ENCODE results near the gene ALKBH4.

Gene ALKBH4

GRCh38 chr7:102439963-102440795, 24.5 kb downstream of the ALKBH4 start:
- no peaks in the 10 kb centered on the region for H3K9me3 ChIP-seq (ENCODE audit: control insufficient read depth in 1 of 2, low read length in 2 of 2)
- H3K9ac ChIP-seq (ENCODE audit: low read depth in 1 of 2, low read length in 2 of 2): no peak overlapping the region
- H3K27me3 ChIP-seq (ENCODE audit: control insufficient read depth in 1 of 2, insufficient read depth in 2 of 2, low read length in 2 of 2): no peaks in the 10 kb centered on the region
- H3K27ac ChIP-seq (ENCODE audit: low read depth, low read length): no peak overlapping the region
- H3K4me3 ChIP-seq (ENCODE audit: low read depth in 1 of 2, low read length in 2 of 2): no peak overlapping the region
- peaks cover 0 to 5% of the 10 kb centered on the region in 2 donors for H3K36me3 ChIP-seq (ENCODE audit: control insufficient read depth in 1 of 2, insufficient read depth in 2 of 2, low read length in 2 of 2)
- H3K4me1 ChIP-seq (ENCODE audit: control insufficient read depth in 1 of 2, insufficient read depth in 2 of 2, low read length in 2 of 2): peaks cover 0 to 11% of the 10 kb centered on the region in 2 donors

- Histone ChIP-seq H3K4me3 (ENCODE audit: low read depth in 1 of 2, low read length in 2 of 2) (no peak overlapping the region), H3K36me3 (ENCODE audit: control insufficient read depth in 1 of 2, insufficient read depth in 2 of 2, low read length in 2 of 2) (peaks cover 0 to 5% of the 10 kb centered on the region in 2 donors), H3K9me3 (ENCODE audit: control insufficient read depth in 1 of 2, low read length in 2 of 2) (no peaks in the 10 kb centered on the region), H3K9ac (ENCODE audit: low read depth in 1 of 2, low read length in 2 of 2) (no peak overlapping the region), H3K27me3 (ENCODE audit: control insufficient read depth in 1 of 2, insufficient read depth in 2 of 2, low read length in 2 of 2) (peaks cover 0 to 6% of the 10 kb centered on the region in 2 donors), H3K27ac (ENCODE audit: low read depth, low read length) (no peak overlapping the region), H3K4me1 (ENCODE audit: control insufficient read depth in 1 of 2, insufficient read depth in 2 of 2, low read length in 2 of 2) (peaks cover 10 to 24% of the 10 kb centered on the region in 2 donors)
Observed at GRCh38 chr7:102436118-102436517, 28.5 kb downstream of the ALKBH4 start.

GRCh38 chr7:102434039-102434486, 30.6 kb downstream of the ALKBH4 start:
- Histone ChIP-seq H3K36me3 (ENCODE audit: control insufficient read depth in 1 of 2, insufficient read depth in 2 of 2, low read length in 2 of 2) (peaks cover 0 to 1% of the 10 kb centered on the region in 2 donors), H3K27ac (ENCODE audit: low read depth, low read length) (no peak overlapping the region), H3K4me3 (ENCODE audit: low read depth in 1 of 2, low read length in 2 of 2) (peak overlapping the region; percentile 70 to 73), H3K9ac (ENCODE audit: low read depth in 1 of 2, low read length in 2 of 2) (peak overlapping the region; percentile 47 to 54), H3K4me1 (ENCODE audit: control insufficient read depth in 1 of 2, insufficient read depth in 2 of 2, low read length in 2 of 2) (peaks cover 14 to 20% of the 10 kb centered on the region in 2 donors), H3K9me3 (ENCODE audit: control insufficient read depth in 1 of 2, low read length in 2 of 2) (no peaks in the 10 kb centered on the region), H3K27me3 (ENCODE audit: control insufficient read depth in 1 of 2, insufficient read depth in 2 of 2, low read length in 2 of 2) (peaks cover 0 to 6% of the 10 kb centered on the region in 2 donors)

DNA sequence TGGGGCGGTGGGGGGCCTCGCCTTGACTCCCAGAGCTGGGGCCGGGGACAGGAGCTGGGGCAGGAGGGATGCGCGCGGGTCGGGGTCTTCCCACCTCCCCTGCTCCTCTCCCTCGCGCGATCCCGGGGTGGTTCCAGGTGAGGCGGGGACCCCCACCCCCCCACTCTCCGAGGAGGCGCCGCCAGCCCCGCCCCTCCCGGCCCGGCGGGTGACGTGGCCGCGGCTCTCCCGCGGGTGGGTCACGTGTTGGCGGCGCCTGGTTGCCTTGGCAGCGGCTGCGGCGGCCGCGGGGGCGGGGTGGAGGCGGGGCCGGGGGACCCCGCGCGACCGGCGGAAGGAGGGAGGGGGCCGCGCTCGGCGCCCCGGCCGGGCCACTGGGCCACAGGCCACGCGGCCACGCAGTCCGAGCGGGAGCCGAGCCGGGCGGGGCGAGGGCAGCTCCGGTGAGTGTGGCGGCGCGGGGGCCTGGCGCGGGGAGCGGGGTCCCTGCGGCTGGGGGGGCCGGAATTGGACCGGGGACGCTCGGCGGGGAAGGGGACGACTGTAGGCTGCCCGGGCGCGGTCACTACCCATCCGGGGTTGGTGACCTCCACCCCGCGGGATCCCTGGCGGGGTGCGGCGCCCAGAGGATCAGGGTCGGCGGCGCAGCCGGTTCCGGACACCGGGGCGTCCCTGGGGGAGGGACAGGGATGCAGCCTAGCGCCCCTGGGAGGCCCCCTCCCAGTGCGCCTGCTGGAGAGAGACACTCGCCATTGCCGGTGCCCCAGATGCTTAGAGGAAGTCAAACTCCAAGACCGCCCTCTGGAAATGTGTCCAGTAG, 31.2 kb downstream of the ALKBH4 start, which contains the start of gene ORAI2:
Gene ORAI2 (plus strand): TSS at position 357 of the 820 bp plus-strand sequence. CDS start 5,382 bp downstream, outside the sequence.
- H3K4me1 ChIP-seq (ENCODE audit: control insufficient read depth in 1 of 2, insufficient read depth in 2 of 2, low read length in 2 of 2): peaks cover 14 to 20% of the 10 kb centered on the region in 2 donors
- peak within 1 kb of the TSS; percentile 85 for H3K27ac ChIP-seq (ENCODE audit: low read depth, low read length)

DNA sequence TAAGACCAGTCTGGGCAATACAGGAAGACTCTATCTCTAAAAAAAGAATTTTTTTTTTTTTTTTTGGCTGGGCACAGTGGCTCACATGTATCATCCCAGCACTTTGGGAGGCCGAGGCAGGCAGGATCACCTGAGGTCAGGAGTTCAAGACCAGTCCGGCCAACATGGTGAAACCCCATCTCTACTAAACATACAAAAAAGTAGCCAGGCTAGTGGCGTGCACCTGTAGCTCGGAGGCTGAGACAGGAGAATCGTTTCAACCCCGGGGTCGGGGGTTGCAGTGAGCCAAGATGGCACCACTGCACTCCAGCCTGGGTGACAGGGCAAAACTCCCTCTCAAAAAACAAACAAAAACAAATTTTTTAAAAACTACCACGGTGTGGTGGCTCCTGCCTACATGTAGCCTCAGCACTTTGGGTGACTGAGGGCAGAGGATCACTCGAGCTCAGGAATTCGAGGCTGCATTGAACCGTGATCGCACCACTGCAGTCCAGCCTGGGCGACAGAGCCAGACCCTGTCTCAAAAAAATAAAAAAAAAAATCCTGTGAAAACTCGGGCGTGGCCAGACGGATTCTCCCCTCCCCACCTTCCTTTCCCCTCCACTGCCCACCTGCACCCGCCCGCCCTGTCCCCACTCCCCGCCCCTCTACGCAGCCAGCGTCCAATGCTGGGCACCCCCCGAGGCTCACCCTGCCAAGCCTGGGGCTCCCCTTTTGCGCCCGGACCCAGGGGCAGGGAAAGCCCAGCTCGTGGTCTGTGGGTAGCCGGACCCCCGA, 32.0 kb downstream of the ALKBH4 start:
- peak overlapping the region; percentile 18 to 64 for H3K9ac ChIP-seq (ENCODE audit: low read depth in 1 of 2, low read length in 2 of 2)
- no peaks in the 10 kb centered on the region for H3K36me3 ChIP-seq (ENCODE audit: control insufficient read depth in 1 of 2, insufficient read depth in 2 of 2, low read length in 2 of 2)
- H3K4me3 ChIP-seq (ENCODE audit: low read depth in 1 of 2, low read length in 2 of 2): peak overlapping the region; percentile 47 to 61
- H3K9me3 ChIP-seq (ENCODE audit: control insufficient read depth in 1 of 2, low read length in 2 of 2): no peaks in the 10 kb centered on the region
- H3K27ac ChIP-seq (ENCODE audit: low read depth, low read length): peak overlapping the region; percentile 85
- H3K27me3 ChIP-seq (ENCODE audit: control insufficient read depth in 1 of 2, insufficient read depth in 2 of 2, low read length in 2 of 2): peaks cover 0 to 6% of the 10 kb centered on the region in 2 donors
- peaks cover 14 to 20% of the 10 kb centered on the region in 2 donors for H3K4me1 ChIP-seq (ENCODE audit: control insufficient read depth in 1 of 2, insufficient read depth in 2 of 2, low read length in 2 of 2)

More for the DNA sequence above, 31.2 kb downstream of the ALKBH4 start, which contains the start of gene ORAI2:
- Histone ChIP-seq H3K9ac (ENCODE audit: low read depth in 1 of 2, low read length in 2 of 2) (peak within 1 kb of the TSS; percentile 54 to 64), H3K9me3 (ENCODE audit: control insufficient read depth in 1 of 2, low read length in 2 of 2) (no peaks in the 10 kb centered on the region), H3K27me3 (ENCODE audit: control insufficient read depth in 1 of 2, insufficient read depth in 2 of 2, low read length in 2 of 2) (peaks cover 0 to 6% of the 10 kb centered on the region in 2 donors), H3K36me3 (ENCODE audit: control insufficient read depth in 1 of 2, insufficient read depth in 2 of 2, low read length in 2 of 2) (no peaks in the 10 kb centered on the region), H3K4me3 (ENCODE audit: low read depth in 1 of 2, low read length in 2 of 2) (peak within 1 kb of the TSS; percentile 70 to 73)

DNA sequence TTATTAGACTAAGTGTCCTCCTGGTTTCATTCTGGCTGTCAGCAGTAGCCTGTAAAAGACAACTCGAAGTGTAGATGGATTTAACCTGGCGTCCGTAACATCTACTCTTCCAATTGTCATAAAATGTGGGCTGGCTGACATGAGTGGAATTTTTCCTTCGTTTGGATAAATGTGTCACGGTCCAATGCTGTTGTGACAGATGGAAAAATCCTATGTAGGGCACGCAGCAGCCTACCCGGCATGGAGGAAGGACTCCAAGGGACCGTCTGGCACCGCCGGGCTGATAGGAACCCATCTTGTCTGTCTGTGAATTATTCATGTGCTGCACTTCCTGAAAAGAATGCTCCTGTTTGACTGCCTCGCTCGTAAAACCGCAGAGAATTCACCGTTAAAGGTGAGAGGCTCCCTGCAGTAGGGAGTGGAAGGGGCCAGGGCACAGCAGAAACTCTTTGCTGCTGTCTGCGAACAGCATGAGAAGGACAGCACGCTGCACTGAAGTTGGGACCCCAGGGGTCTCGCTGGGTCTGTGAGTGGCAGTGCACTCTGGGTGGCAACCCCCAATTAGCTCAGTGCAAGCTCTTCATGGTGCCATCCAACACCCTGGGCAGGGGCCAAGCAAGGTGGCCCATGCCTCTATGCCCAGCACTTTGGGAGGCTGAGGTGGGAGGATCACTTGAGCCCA, 32.9 kb downstream of the ALKBH4 start:
- Histone ChIP-seq H3K9ac (ENCODE audit: low read depth in 1 of 2, low read length in 2 of 2) (peak overlapping the region in 1 of 2 donors; percentile 20), H3K4me1 (ENCODE audit: control insufficient read depth in 1 of 2, insufficient read depth in 2 of 2, low read length in 2 of 2) (peaks cover 18 to 26% of the 10 kb centered on the region in 2 donors), H3K4me3 (ENCODE audit: low read depth in 1 of 2, low read length in 2 of 2) (peak overlapping the region in 1 of 2 donors; percentile 9), H3K27me3 (ENCODE audit: control insufficient read depth in 1 of 2, insufficient read depth in 2 of 2, low read length in 2 of 2) (peaks cover 0 to 6% of the 10 kb centered on the region in 2 donors), H3K9me3 (ENCODE audit: control insufficient read depth in 1 of 2, low read length in 2 of 2) (no peaks in the 10 kb centered on the region), H3K27ac (ENCODE audit: low read depth, low read length) (peak overlapping the region; percentile 55), H3K36me3 (ENCODE audit: control insufficient read depth in 1 of 2, insufficient read depth in 2 of 2, low read length in 2 of 2) (peaks cover 0 to 5% of the 10 kb centered on the region in 2 donors)

DNA sequence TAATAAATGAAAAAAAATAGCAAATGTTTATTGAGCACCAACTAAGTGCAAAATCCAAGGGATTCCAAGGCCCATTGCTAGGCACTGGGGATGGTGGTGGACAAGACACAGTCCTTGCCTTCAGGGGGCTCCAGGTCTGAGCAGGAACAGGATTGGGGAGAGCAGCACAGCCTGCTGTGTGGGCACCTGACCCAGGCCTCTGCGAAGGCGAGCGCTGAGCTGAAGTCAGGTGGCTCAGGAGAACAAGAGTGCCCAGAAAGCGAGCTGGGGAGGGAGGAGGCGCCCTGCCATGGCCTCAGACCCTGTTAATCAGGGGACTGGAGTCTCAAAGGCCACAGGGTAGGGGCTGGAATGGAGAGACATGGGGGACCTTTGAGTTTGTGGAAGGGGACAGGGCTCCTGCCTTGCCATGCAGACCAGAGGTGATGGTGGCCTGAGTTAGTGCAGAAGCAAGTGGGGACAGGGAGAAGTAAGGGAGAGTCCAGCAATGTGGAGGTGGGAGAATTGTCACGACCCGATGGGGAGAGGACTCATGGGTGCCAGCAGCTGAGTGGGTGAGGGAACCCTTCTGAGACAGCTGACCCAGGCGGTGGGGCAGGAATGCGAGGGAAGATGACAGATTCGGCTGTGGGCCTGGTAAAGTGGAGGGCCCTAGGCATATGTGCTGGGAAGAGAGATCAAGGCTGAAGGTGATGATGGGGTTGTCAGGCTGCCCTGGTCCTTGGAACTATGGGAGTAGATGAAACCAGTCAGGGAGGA, 35.3 kb downstream of the ALKBH4 start:
- Histone ChIP-seq H3K4me1 (ENCODE audit: control insufficient read depth in 1 of 2, insufficient read depth in 2 of 2, low read length in 2 of 2) (peaks cover 25 to 46% of the 10 kb centered on the region in 2 donors), H3K36me3 (ENCODE audit: control insufficient read depth in 1 of 2, insufficient read depth in 2 of 2, low read length in 2 of 2) (peaks cover 5 to 22% of the 10 kb centered on the region in 2 donors), H3K27me3 (ENCODE audit: control insufficient read depth in 1 of 2, insufficient read depth in 2 of 2, low read length in 2 of 2) (peaks cover 0 to 3% of the 10 kb centered on the region in 2 donors), H3K4me3 (ENCODE audit: low read depth in 1 of 2, low read length in 2 of 2) (no peak overlapping the region), H3K9ac (ENCODE audit: low read depth in 1 of 2, low read length in 2 of 2) (no peak overlapping the region), H3K9me3 (ENCODE audit: control insufficient read depth in 1 of 2, low read length in 2 of 2) (no peaks in the 10 kb centered on the region), H3K27ac (ENCODE audit: low read depth, low read length) (peak overlapping the region; percentile 10)

DNA sequence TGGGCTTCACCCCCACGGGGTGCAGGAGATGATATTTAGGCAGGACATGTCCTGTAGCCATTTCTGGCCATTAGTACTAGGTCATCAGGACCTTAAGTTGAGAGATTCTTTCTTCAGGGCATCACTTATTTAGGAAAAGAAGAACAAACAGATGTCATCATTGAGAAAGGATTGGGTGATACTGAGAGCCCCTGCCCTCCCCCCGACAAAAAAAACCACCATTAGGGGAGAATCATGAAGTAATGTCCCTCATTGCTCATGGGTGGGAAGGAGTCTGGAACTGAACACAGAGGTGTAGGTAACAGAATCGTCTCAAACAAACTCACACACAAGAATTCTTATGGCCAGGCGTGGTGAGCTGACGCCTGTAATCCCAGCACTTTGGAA, 37.7 kb downstream of the ALKBH4 start:
- Histone ChIP-seq H3K4me1 (ENCODE audit: control insufficient read depth in 1 of 2, insufficient read depth in 2 of 2, low read length in 2 of 2) (peaks cover 23 to 48% of the 10 kb centered on the region in 2 donors), H3K27me3 (ENCODE audit: control insufficient read depth in 1 of 2, insufficient read depth in 2 of 2, low read length in 2 of 2) (no peaks in the 10 kb centered on the region), H3K9me3 (ENCODE audit: control insufficient read depth in 1 of 2, low read length in 2 of 2) (no peaks in the 10 kb centered on the region), H3K4me3 (ENCODE audit: low read depth in 1 of 2, low read length in 2 of 2) (peak overlapping the region; percentile 33 to 35), H3K27ac (ENCODE audit: low read depth, low read length) (peak overlapping the region; percentile 92), H3K36me3 (ENCODE audit: control insufficient read depth in 1 of 2, insufficient read depth in 2 of 2, low read length in 2 of 2) (peaks cover 5 to 27% of the 10 kb centered on the region in 2 donors), H3K9ac (ENCODE audit: low read depth in 1 of 2, low read length in 2 of 2) (peak overlapping the region; percentile 10 to 55)
